ENCODE measurements around the gene MDFI. TPM values are rescaled to one million over a fixed set of nuclear protein-coding genes. Genes with fewer than 3 reads are reported as not detected.
A peak's percentile ranks its signal among the peaks of the same experiment; 100 is the strongest.

Gene MDFI
- total and polyA plus RNA-seq, 9 of the 15 experiments (the other 6 are each of a cell fraction or from before 2014, with no cell fraction given): not detected

DNA sequence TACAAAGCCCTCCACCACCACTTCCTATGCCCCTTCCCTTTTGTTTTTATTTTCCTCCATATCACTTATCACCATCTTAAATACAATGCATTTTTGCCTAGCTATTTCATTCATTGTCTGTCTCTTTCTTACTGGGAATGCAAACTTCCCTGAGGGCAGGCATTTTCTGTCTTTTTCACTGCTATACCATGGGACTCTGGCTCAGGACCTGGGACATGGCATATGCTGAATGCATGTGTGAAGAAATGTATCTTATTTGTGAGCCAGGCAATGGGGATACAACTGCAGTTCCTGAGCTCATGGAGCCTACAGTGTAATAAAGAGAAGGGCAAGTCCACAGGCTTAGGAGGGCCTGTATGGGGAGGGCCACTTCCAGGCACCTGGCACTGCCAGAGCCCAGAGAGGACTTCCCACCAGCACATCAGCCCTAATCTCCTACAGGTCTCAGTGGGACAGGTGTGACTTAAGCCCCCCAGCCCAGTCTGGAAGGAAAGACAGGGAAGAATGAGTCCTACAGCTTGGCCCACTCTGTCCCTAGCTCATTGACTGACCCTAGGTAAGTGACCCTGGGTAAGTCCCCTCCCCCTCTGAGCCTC, 53.9 kb downstream of the MDFI start:
- POLR2A ChIA-PET: interaction anchor here (0.6 to 1.6 kb wide), 4 partner anchors 11 to 131 kb away, joined by 3 to 6 read pairs (median 4); no protein-coding TSS in a partner anchor
- no peak for TF ChIP-seq JUN (IDR thresholded peaks at IDR 0.05; ENCODE audit: borderline replicate concordance, low read depth, low read length)
- TF ChIP-seq JUN (CRISPR knock-in tag; IDR thresholded peaks at IDR 0.05; ENCODE audit: borderline replicate concordance): no peak
- TF ChIP-seq KDM1A (IDR thresholded peaks at IDR 0.05): 0 out of 4 replicates have a peak, but pooled peaks of 1 of the 2 experiments have one; percentile 1

DNA sequence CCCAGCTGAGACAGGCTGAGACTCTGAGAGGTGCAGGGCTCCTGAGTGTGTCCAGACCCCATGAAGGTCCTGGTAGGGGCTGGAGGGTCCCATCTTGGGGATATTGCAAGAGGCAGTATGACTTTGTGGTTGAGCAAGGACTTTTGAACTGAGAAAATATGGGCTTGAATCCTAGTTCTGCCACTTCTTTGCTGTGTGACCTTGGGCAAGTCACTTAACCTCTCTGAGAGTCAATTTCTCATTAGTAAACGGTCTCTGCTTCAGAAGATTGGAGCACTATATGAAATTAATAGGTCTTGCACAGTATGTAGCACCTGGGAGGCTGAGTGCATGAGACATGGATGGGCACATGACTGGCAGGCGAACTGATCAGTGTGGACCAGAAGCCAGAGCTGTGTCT, 54.5 kb downstream of the MDFI start:
- intact Hi-C loops (cut with micrococcal nuclease) (no loop called here), in situ Hi-C loops (cut with MboI) (no loop called here)
- WGBS (ENCODE audit: insufficient coverage, low coverage, missing lambda C conversion rate): 0% methylated on average over 2 of the region's 2 CpGs
- H3K79me2 ChIP-seq (ENCODE audit: control insufficient read depth, insufficient read depth, low read length): no peaks in the 10 kb centered on the region
- no peak overlapping the region for H3K4me3 ChIP-seq
- H3K27me3 ChIP-seq (ENCODE audit: control insufficient read depth in 2 of 2, insufficient read depth in 2 of 2, low read length in 2 of 2): peaks cover 5 to 29% of the 10 kb centered on the region in 2 experiments; a peak in 2 of 5 replicates
- peaks cover 4% of the 10 kb centered on the region; the same call in 1 of the 2 replicates for H4K20me1 ChIP-seq (replicated peaks; ENCODE audit: control insufficient read depth, insufficient read depth, low read length)
- TF ChIP-seq, protein P1, sequence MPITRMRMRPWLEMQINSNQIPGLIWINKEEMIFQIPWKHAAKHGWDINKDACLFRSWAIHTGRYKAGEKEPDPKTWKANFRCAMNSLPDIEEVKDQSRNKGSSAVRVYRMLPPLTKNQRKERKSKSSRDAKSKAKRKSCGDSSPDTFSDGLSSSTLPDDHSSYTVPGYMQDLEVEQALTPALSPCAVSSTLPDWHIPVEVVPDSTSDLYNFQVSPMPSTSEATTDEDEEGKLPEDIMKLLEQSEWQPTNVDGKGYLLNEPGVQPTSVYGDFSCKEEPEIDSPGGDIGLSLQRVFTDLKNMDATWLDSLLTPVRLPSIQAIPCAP (CRISPR knock-in tag; IDR thresholded peaks at IDR 0.05; ENCODE audit: borderline replicate concordance): no peak
- TF ChIP-seq BCOR (IDR thresholded peaks at IDR 0.05) (peak; percentile 59; the same call in 1 of the 2 replicates), ZFP36 (IDR thresholded peaks at IDR 0.05; ENCODE audit: low read depth, low read length, partially characterized antibody) (peak; percentile 81), KDM1A (IDR thresholded peaks at IDR 0.05) (0 out of 4 replicates have a peak, but pooled peaks of 1 of the 2 experiments have one; percentile 14), BRD9 (IDR thresholded peaks at IDR 0.05; ENCODE audit: low read depth, partially characterized antibody) (peak; percentile 31), RBM25 (IDR thresholded peaks at IDR 0.05; ENCODE audit: low read depth, low read length, severe bottlenecking) (peak; percentile 93), FIP1L1 (IDR thresholded peaks at IDR 0.05; ENCODE audit: low read depth, low read length, poor library complexity, severe bottlenecking) (no peak), ADNP (tag; IDR thresholded peaks at IDR 0.05) (peak; percentile 31; the same call in 1 of the 2 replicates)
- TF ChIP-seq, protein P2, sequence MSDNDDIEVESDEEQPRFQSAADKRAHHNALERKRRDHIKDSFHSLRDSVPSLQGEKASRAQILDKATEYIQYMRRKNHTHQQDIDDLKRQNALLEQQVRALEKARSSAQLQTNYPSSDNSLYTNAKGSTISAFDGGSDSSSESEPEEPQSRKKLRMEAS (CRISPR knock-in tag; IDR thresholded peaks at IDR 0.05): no peak
- TF ChIP-seq, protein P3, sequence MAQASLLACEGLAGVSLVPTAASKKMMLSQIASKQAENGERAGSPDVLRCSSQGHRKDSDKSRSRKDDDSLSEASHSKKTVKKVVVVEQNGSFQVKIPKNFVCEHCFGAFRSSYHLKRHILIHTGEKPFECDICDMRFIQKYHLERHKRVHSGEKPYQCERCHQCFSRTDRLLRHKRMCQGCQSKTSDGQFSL (CRISPR knock-in tag; IDR thresholded peaks at IDR 0.05): no peak
- TF ChIP-seq, protein P3 (tag; IDR thresholded peaks at IDR 0.05): no peak
- H3K4me2 ChIP-seq (ENCODE audit: insufficient read depth, low read length): no peak overlapping the region
- H3K9me3 ChIP-seq (replicated peaks; ENCODE audit: control insufficient read depth, insufficient read depth, low read depth, low read length): no peaks in the 10 kb centered on the region
- H3K4me1 ChIP-seq (replicated peaks in 1 of 2; ENCODE audit: control insufficient read depth in 2 of 2, insufficient read depth in 2 of 2, low read length in 2 of 2): peaks cover 0 to 6% of the 10 kb centered on the region in 2 experiments; a peak in 1 of 5 replicates
- no peak for ATAC-seq
- H3K27ac ChIP-seq (ENCODE audit: extremely low read depth, low read depth, low read length): no peak overlapping the region
- BruUV-seq (replicated peaks): no TSS peak
- FAIRE-seq: no peak
- H3K36me3 ChIP-seq (ENCODE audit: control insufficient read depth, insufficient read depth, low read length): no peaks in the 10 kb centered on the region
- H2AFZ ChIP-seq (ENCODE audit: low read depth, low read length): no peak overlapping the region
- no peak for DNase-seq (ENCODE audit: extremely low read depth in 1 of 4, low spot score in 3 of 4)
- peak overlapping the region in 1 of 2 experiments; percentile 5; a peak in 1 of 4 replicates for H3K9ac ChIP-seq (ENCODE audit: insufficient read depth in 1 of 2, low read depth in 2 of 2, low read length in 2 of 2)
- CTCF ChIA-PET (ENCODE audit: low intra/inter-chr PET ratio): no interaction called here
- POLR2A ChIA-PET: interaction anchor here (0.6 to 1.6 kb wide), 4 partner anchors 10 to 525 kb away, joined by 3 to 6 read pairs (median 4); partner anchors contain the start of gene MRPS10
- H3K9me1 ChIP-seq (ENCODE audit: control insufficient read depth, insufficient read depth, low read length): no peaks in the 10 kb centered on the region

More for the DNA sequence above, 53.9 kb downstream of the MDFI start:
- Histone ChIP-seq H3K27ac (ENCODE audit: extremely low read depth, low read depth, low read length) (no peak overlapping the region), H3K4me3 (no peak overlapping the region), H3K9ac (ENCODE audit: insufficient read depth in 1 of 2, low read depth in 2 of 2, low read length in 2 of 2) (no peak overlapping the region), H3K9me3 (replicated peaks; ENCODE audit: control insufficient read depth, insufficient read depth, low read depth, low read length) (no peaks in the 10 kb centered on the region), H3K79me2 (ENCODE audit: control insufficient read depth, insufficient read depth, low read length) (no peaks in the 10 kb centered on the region), H2AFZ (ENCODE audit: low read depth, low read length) (no peak overlapping the region), H3K4me2 (ENCODE audit: insufficient read depth, low read length) (no peak overlapping the region), H3K4me1 (replicated peaks in 1 of 2; ENCODE audit: control insufficient read depth in 2 of 2, insufficient read depth in 2 of 2, low read length in 2 of 2) (peaks cover 0 to 6% of the 10 kb centered on the region in 2 experiments; a peak in 1 of 5 replicates), H4K20me1 (replicated peaks; ENCODE audit: control insufficient read depth, insufficient read depth, low read length) (peaks cover 4% of the 10 kb centered on the region; the same call in 1 of the 2 replicates), H3K36me3 (ENCODE audit: control insufficient read depth, insufficient read depth, low read length) (no peaks in the 10 kb centered on the region), H3K9me1 (ENCODE audit: control insufficient read depth, insufficient read depth, low read length) (no peaks in the 10 kb centered on the region), H3K27me3 (ENCODE audit: control insufficient read depth in 2 of 2, insufficient read depth in 2 of 2, low read length in 2 of 2) (peaks cover 5 to 29% of the 10 kb centered on the region in 2 experiments; a peak in 2 of 5 replicates)
- in situ Hi-C loops (cut with MboI) (no loop called here), intact Hi-C loops (cut with micrococcal nuclease) (no loop called here)
- FAIRE-seq (no peak), ATAC-seq (no peak), DNase-seq (ENCODE audit: extremely low read depth in 1 of 4, low spot score in 3 of 4) (no peak)
- CTCF ChIA-PET (ENCODE audit: low intra/inter-chr PET ratio): no interaction called here
- BruUV-seq (replicated peaks): no TSS peak
